Peyer's patch (tissue), 4 donors: ENCODE results near the gene PCDHB3.

Experiments
- CTCF ChIP-seq, 6 experiments: fragments of 450-650 bp in 4 of 6; fragments of 200-600 bp in 2 of 6; sonication (generic) in 1 of 6; IDR thresholded peaks; one replicate each; pipeline ENCODE4 v1.5.1; 2017 to 2019; ENCODE audit warnings: antibody characterized with exemption in 6 of 6, mild to moderate bottlenecking in 3 of 6, moderate library complexity in 1 of 6
- POLR2A ChIP-seq, 2 donors: fragments of 450-650 bp; IDR thresholded peaks; one replicate each; pipeline ENCODE4 v1.5.1; 2017; ENCODE audit warnings: antibody characterized with exemption in 2 of 2, mild to moderate bottlenecking in 2 of 2, moderate library complexity in 2 of 2

GRCh38 chr5:141095263-141095641, 5.0 kb upstream of the PCDHB3 start:
- no peak for TF ChIP-seq CTCF (IDR thresholded peaks at IDR 0.05)
- no peak for TF ChIP-seq POLR2A (IDR thresholded peaks at IDR 0.05)
